Measurements from ENCODE around the gene FBXW5.
A peak's percentile ranks its signal among the peaks of the same experiment; 100 is the strongest.

The FBXW5 gene

GRCh38 chr9:136960212-136960937 is 15.8 kb upstream of the FBXW5 start:
- no peak for DNase-seq

- DNase-seq, result no peak
Observed at GRCh38 chr9:136958898-136959850, 14.6 kb upstream of the FBXW5 start.

GRCh38 chr9:136958473-136958872 is 13.9 kb upstream of the FBXW5 start:
- no peak for DNase-seq

GRCh38 chr9:136957901-136958300 is 13.4 kb upstream of the FBXW5 start:
- no peak for DNase-seq

- no peak for DNase-seq
Observed at GRCh38 chr9:136957461-136957860, 12.9 kb upstream of the FBXW5 start.

- no peak for DNase-seq
Observed at GRCh38 chr9:136956604-136957003, 12.1 kb upstream of the FBXW5 start.

GRCh38 chr9:136955943-136956335 is 11.4 kb upstream of the FBXW5 start:
- no peak for DNase-seq

- no peak for DNase-seq
Observed at GRCh38 chr9:136955202-136955942, 10.8 kb upstream of the FBXW5 start.

- DNase-seq, result no peak
Observed at GRCh38 chr9:136954270-136955083, 9.9 kb upstream of the FBXW5 start.

- DNase-seq, result no peak
Observed at GRCh38 chr9:136953771-136954269, 9.3 kb upstream of the FBXW5 start.

GRCh38 chr9:136952876-136953770 is 8.6 kb upstream of the FBXW5 start:
- DNase-seq, result no peak

GRCh38 chr9:136952321-136952850 is 7.8 kb upstream of the FBXW5 start:
- no peak for DNase-seq

- no peak for DNase-seq
Observed at GRCh38 chr9:136951541-136952320, 7.2 kb upstream of the FBXW5 start, which contains the start of gene LCN12. LCN12 (plus strand) TSS chr9:136952273; CDS start chr9:136952328, 55 bp downstream.

GRCh38 chr9:136950656-136951276 is 6.2 kb upstream of the FBXW5 start:
- no peak for DNase-seq

GRCh38 chr9:136949817-136950655 is 5.5 kb upstream of the FBXW5 start:
- DNase-seq, result peak; percentile 68

GRCh38 chr9:136949239-136949816 is 4.8 kb upstream of the FBXW5 start:
- no peak for DNase-seq

GRCh38 chr9:136947955-136948510 is 3.5 kb upstream of the FBXW5 start:
- DNase-seq, result no peak
